B cell (primary cell): ENCODE measurements around the gene TMEM97. TPM values are rescaled to one million over a fixed set of nuclear protein-coding genes. Genes with fewer than 3 reads are reported as not detected.

Source experiments
- polyA plus RNA-seq: library from polyadenylated mRNA; depleted of rRNA; stranded (reverse); fragments of >200 nt; gene quantifications from 2 replicates; pipeline ENCODE4 v1.2.3, GENCODE V29; 2012
- total RNA-seq, 2 donors: library from RNA; stranded (reverse); fragments of 120-200 nt in 1 of 2; gene quantifications; 1 replicate in 1 of 2; 2 replicates in 1 of 2; pipeline versions ENCODE4 v1.2.3 to v1.2.4, GENCODE V29; 2013 to 2022

TMEM97 gene
- total and polyA plus RNA-seq, 2 donors (not counting 1 experiment from before 2014, with no cell fraction given) = 1.6 to 6.4 TPM

Other genes with a start within 250 kb of the TMEM97 start
- gene IFT20, start 16.3 kb downstream of the TMEM97 start, total RNA-seq = 33.5 and 35.9 TPM in 2 replicates
- 52.6 and 89.6 TPM in 2 replicates for gene IFT20, start 16.3 kb downstream of the TMEM97 start, polyA plus RNA-seq
- gene TNFAIP1, start 16.6 kb downstream of the TMEM97 start, total RNA-seq = 19.0 and 20.4 TPM in 2 replicates
- 10.7 and 11.7 TPM in 2 replicates for gene TNFAIP1, start 16.6 kb downstream of the TMEM97 start, polyA plus RNA-seq
- 29.7 and 35.7 TPM in 2 replicates for gene POLDIP2, start 38.3 kb downstream of the TMEM97 start, total RNA-seq
- gene POLDIP2, start 38.3 kb downstream of the TMEM97 start, polyA plus RNA-seq = 23.9 and 30.2 TPM in 2 replicates
- not detected in 2 replicates for gene SEBOX, start 46.0 kb downstream of the TMEM97 start, total RNA-seq
- gene SEBOX, start 46.0 kb downstream of the TMEM97 start, polyA plus RNA-seq = not detected in 2 replicates
- 0.34 TPM in 1 of 2 replicates, not detected in the other for gene VTN, start 51.1 kb downstream of the TMEM97 start, total RNA-seq
- gene VTN, start 51.1 kb downstream of the TMEM97 start, polyA plus RNA-seq = 0.36 and 2.0 TPM in 2 replicates
- 28.0 and 32.8 TPM in 2 replicates for gene SARM1, start 52.5 kb downstream of the TMEM97 start, total RNA-seq
- gene SARM1, start 52.5 kb downstream of the TMEM97 start, polyA plus RNA-seq = 15.3 and 22.5 TPM in 2 replicates
- gene SLC46A1, start 87.0 kb downstream of the TMEM97 start, total RNA-seq = 4.3 and 5.0 TPM in 2 replicates
- 0.97 and 2.5 TPM in 2 replicates for gene SLC46A1, start 87.0 kb downstream of the TMEM97 start, polyA plus RNA-seq
- not detected in 2 replicates for gene SLC13A2, start 154.4 kb downstream of the TMEM97 start, total RNA-seq
- not detected in 2 replicates for gene SLC13A2, start 154.4 kb downstream of the TMEM97 start, polyA plus RNA-seq
- gene FOXN1, start 187.1 kb downstream of the TMEM97 start, total RNA-seq = not detected in 2 replicates
- gene FOXN1, start 187.1 kb downstream of the TMEM97 start, polyA plus RNA-seq = not detected in 2 replicates
- 75.3 and 84.2 TPM in 2 replicates for gene UNC119, start 233.4 kb downstream of the TMEM97 start, total RNA-seq
- 174 and 180 TPM in 2 replicates for gene UNC119, start 233.4 kb downstream of the TMEM97 start, polyA plus RNA-seq